Suppressor macrophage treated with lipopolysaccharide for 4 hours (primary cell): ENCODE measurements around the gene DTWD2.
"Not testable (repeated sequence)": the region's sequence is repeated elsewhere in the genome, so short reads cannot be mapped to it uniquely, and the experiment has no call there.

Experiments used
- DNase-seq: peaks from one replicate; pipeline ENCODE4 v3.0.0-alpha.2; 2020

Gene DTWD2

DNA sequence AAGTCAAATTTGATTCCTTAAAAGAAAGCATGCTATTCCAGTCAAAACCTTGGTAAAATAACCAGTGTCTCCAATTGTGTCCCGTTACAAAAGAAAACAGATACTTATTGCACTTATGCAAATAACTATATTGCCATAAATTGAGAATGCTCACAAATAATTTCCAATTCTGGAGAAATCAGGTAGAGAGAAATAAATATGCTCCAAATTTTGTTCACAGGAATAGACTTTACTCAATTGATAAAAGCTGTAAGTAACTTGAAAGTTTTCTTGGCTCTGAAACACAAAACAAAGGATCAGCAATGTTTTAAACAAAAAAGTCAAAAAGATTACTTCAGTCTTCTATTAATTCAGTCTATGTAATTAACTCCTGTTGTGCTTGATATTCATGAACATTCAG is 7.8 kb upstream of the DTWD2 start:
- no peak for DNase-seq

DNA sequence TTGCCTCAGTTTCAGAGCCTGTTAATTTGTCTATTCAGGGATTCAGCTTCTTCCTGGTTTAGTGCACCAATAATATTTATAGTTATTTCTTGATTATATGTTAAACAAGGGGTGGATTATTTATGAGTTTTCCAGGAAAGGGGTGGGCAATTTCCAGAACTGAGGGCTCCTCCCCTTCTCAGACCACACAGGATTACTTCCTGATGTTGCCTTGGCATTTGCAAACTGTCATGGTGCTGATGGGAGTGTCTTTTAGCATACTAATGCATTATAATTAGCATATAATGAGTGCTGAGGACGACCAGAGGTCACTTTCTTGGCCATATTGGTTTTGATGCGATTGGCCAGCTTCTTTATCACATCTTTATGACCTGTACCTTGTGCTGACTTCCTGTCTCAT is 6.2 kb upstream of the DTWD2 start:
- no peak for DNase-seq

GRCh38 chr5:118993118-118993517 is 4.8 kb upstream of the DTWD2 start:
- not testable (repeated sequence) for DNase-seq

GRCh38 chr5:118992055-118992454 is 3.7 kb upstream of the DTWD2 start:
- DNase-seq: not testable (repeated sequence)

- DNase-seq: no peak
Measured at GRCh38 chr5:118990582-118990981, 2.2 kb upstream of the DTWD2 start.

DNA sequence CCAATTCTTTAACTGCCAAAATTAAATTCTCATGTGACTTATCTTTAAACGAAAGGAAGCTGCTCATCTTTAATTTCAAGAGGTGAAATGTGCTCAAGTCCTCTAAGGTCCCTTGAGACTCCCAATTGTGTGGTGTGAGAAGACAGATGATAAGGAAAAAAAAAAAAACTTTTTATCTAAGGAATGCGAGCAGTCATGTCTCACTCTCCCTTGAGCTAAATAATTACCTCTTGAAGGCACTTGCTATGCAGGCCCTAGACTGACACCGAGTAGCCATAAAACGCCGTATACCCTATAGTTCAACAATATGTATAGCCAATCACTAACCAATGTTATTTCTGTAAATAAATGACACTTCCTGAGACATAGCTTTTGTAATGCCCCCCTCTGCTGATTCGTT is 1.5 kb upstream of the DTWD2 start:
- DNase-seq: no peak

DNA sequence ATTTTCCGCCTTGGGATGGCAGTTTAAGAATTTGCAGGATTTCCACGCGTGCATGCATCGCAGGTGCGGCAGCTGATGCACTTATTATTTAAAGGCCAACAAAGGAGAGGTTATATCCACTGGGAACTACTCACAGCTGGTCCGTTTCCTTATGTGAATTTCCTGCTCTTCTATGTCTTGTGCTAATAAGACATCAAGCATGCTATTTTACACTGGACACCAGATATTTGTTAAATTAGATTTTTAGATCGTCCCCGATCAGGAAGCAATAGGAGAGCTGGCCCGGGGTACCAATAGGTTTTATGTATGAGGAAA is 476 bp upstream of the DTWD2 start:
- DNase-seq: peak; percentile 4

DNA sequence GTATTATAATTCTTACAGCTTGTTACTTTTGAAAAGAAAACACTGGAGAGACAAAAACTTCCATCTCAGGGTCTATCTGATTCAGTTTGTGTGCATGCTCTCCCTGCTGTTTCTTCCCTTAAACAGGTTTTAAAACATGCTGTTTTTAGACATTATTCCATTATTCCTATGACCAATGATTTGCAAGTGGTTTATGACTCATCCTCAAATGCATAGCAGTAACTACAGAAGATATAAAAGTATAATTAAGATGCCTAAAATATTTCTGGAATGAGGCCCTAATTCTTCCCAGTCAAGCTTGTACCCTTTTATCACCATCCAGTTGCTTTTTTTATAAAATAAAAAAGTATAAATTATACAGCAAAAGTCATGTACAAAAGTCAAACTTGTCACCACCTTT is 3.7 kb downstream of the DTWD2 start:
- DNase-seq: peak; percentile 9

DNA sequence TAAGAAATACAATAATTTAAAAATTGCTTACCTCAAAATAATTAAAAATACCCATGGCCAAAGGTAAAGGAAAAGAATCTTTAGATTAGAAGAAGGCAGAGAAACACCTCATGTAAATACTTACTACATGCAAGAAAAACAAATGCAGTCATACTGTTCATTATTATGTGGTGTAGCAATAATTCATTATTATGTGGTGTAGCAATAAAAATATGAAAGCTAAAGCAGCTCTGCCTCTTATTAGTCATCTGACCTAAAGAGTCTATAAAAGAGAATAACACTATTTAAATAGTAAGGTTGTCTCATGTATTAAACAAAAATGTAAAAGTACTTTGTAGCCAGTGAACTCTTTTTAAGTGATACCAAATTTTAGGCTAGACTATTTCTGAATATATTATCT is 6.6 kb downstream of the DTWD2 start:
- DNase-seq: peak; percentile 4

DNA sequence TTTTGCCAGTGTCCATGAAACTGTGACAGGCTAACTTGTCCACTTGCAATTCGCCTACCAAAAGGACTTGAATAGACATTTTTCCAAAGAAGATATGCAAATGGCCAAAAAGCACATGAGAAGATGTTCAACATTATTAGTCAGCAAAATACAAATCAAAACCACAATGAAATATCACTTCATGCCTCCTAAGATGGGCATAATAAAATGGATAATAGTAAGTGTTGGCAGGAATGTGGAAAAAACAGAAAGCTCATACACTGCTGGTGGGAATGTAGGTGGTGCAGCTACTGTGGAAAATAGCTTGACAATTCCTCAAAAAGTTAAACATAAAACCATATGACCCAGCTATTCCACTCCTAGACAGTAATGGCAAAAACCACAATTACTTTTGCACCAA is 7.9 kb downstream of the DTWD2 start:
- DNase-seq: no peak

- DNase-seq: no peak
Measured at GRCh38 chr5:118980017-118980416, 8.3 kb downstream of the DTWD2 start.

- not testable (repeated sequence) for DNase-seq
Measured at GRCh38 chr5:118973779-118974445, 14.4 kb downstream of the DTWD2 start.

- no peak for DNase-seq
Measured at GRCh38 chr5:118968925-118969375, 19.4 kb downstream of the DTWD2 start.

DNA sequence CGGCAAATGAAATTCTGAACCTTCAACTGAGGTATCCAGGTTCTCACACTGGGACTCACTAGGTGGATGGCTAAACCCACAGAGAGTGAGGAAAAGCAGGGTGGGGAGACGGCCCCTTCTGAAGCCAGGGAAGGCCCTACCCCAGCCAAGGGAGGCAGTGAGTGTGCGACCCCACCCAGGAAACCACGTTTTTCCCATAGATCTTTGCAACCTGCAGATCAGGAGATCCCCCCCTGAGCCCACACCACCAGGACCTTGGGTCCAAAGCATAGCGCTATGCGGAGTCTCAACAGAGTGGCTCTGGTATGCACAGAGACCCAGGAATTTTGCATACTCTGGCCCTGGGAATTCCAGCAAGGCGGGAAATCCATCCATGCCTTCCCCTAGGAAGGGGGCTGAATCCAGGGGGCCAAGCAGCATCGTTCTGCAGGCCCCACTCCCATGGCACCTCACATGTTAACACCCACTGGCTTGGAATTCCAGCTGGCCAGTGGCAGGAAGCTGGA is 19.9 kb downstream of the DTWD2 start:
- no peak for DNase-seq

GRCh38 chr5:118967059-118967508 is 21.3 kb downstream of the DTWD2 start:
- DNase-seq: no peak

DNA sequence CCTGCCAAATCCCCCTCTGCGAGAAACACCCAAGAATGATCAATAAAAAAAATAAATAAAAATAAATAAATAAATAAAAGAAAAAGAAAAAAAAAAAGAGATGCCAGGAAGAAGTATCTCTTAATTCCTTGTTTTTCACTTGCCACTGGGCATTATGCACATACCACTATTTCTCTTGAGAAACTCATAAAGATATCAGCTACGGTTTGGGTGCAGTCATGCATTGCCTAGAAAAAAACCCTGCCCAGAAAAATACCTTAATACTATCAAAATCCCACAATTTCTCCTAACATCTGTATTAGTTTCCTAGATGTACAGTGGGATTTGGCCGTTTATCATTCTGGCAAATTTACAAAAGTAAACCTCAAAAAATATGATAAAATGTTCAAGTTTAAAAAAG is 22.5 kb downstream of the DTWD2 start:
- DNase-seq: no peak

DNA sequence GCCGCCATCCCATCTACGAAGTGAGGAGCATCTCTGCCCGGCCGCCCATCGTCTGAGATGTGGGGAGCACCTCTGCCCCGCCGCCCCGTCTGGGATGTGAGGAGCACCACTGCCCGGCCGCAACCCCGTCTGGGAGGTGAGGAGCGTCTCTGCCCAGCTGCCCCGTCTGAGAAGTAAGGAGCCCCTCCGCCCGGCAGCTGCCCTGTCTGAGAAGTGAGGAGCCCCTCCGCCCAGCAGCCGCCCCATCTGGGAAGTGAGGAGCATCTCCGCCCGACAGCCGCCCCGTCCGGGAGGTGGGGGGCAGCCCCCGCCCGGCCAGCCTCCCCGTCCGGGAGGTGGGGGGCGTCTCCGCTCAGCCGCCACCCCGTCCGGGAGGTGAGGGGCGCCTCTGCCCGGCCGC is 23.4 kb downstream of the DTWD2 start:
- not testable (repeated sequence) for DNase-seq

- DNase-seq: not testable (repeated sequence)
Measured at GRCh38 chr5:118964388-118964787, 24.0 kb downstream of the DTWD2 start.

- DNase-seq: no peak
Measured at GRCh38 chr5:118963169-118963568, 25.2 kb downstream of the DTWD2 start.

DNA sequence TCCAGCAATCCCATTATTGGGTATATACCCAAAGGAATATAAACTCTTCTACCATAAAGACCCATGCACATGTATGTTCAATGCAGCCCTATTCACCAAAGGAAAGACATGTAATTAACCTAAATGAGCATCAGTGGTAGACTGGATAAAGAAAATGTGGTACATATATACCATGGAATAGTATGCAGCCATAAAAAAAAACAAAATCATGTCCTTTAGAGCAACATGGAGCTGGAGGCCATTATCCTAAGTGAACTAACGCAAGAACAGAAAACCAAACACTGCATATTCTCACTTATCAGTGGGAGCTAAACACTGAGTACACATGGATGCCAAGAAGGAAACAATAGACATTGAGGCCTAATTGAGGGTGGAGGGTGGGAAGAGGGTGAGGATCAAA is 27.8 kb downstream of the DTWD2 start:
- no peak for DNase-seq

- DNase-seq: peak; percentile 45
Measured at GRCh38 chr5:118956727-118957126, 31.6 kb downstream of the DTWD2 start.

GRCh38 chr5:118953652-118954005 is 34.7 kb downstream of the DTWD2 start:
- DNase-seq: no peak

GRCh38 chr5:118952992-118953651 is 35.2 kb downstream of the DTWD2 start:
- DNase-seq: no peak

GRCh38 chr5:118952306-118952705 is 36.0 kb downstream of the DTWD2 start:
- DNase-seq: not testable (repeated sequence)

GRCh38 chr5:118950354-118950753 is 38.0 kb downstream of the DTWD2 start:
- DNase-seq: not testable (repeated sequence)
